ENCODE measurements around the gene PANX1. TPM values are rescaled to one million over a fixed set of nuclear protein-coding genes. Genes with fewer than 3 reads are reported as not detected.

PANX1 gene
- 20.9 TPM for total RNA-seq

GRCh38 chr11:94128746-94129511 lies at the start of gene PANX1:
PANX1 (plus strand) TSS chr11:94128841; CDS start chr11:94129313, 472 bp downstream.

Other genes with a start within 250 kb of the PANX1 start
- gene HEPHL1, start 107.5 kb upstream of the PANX1 start, total RNA-seq: not detected
- not detected for gene IZUMO1R, start 175.7 kb downstream of the PANX1 start, total RNA-seq

Data from metanephros (tissue), 1 donor.